ENCODE data around the gene CCDC93.
"Not testable (repeated sequence)": the region's sequence is repeated elsewhere in the genome, so short reads cannot be mapped to it uniquely, and the experiment has no call there.

CCDC93 gene

DNA sequence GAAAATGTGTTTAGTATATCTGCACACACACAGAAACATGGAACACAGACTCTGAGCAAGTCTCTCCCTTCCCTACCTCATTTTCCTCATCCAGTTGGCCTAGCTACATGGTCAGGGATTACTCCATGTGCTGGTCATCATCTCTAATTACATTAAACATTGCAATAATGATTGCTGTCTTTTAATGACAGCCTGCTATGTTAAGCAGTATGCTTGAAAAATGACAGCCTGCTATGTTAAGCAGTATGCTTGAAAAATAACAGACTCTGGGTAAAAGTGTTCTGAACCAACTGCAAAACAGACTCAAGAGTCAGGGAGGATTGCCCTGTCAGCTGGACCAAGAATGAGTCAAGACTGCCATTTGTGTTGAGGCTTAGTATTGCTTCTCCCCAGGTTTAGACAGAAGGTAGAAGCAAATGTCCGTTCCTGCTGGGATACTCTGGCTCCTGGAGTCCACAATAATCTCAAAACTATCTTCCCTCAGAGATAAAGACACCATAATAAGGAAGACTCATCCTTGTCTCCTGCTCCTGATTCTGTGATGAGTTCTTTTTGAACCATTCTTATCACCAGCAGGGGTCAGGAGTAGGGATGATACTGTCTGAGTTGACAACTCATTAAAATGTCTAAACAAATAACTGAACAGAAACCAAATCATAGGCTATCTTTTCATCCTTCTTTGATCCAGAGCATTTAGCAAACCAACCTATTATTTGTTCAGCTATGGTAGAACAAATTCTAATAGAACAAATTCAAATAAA lies 57.7 kb downstream of the CCDC93 start:
- no peak for DNase-seq (ENCODE audit: low spot score)

DNA sequence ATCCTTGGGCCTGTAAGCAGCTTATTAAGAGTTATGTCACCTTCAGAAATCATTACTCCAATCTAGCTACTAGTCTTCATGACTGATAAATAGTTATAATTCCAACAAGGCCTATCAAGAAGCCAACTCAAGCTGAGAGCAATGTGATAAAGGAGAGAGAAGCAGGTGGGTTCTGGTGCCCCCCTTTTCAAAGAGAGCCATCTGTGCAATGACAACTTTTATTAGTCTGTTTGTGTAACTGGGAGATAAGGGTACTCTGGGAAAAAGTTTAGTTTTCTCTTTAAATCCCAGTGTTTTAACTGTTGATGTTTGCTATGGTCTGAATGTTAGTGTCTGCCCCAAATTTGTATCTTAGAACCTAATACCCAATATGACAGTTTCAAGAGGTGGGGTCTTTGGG lies 60.6 kb downstream of the CCDC93 start:
- DNase-seq (ENCODE audit: low spot score), result no peak

GRCh38 chr2:117952701-117953100 lies 61.2 kb downstream of the CCDC93 start:
- no peak for DNase-seq (ENCODE audit: low spot score)

GRCh38 chr2:117952228-117952627 lies 61.6 kb downstream of the CCDC93 start:
- DNase-seq (ENCODE audit: low spot score), result no peak

DNA sequence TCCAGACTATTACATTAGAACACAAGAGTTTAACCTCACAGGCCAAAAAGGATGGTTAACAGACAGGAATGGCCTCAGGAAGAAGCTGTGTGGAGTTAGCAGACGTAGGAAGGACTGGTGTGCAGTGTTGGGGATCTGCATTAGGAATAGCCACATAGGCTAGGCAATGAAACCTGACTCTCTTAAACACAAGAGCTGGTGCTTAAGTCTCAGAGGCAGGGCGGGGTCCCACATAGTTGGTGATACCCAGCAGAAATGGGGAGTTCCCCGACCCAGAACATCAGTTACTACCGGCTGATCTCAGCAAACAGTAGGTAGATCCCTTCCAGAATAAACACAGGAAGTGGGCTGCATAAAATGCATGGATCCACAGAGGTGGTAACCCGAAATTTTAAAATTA lies 64.1 kb downstream of the CCDC93 start:
- DNase-seq (ENCODE audit: low spot score), result no peak

DNA sequence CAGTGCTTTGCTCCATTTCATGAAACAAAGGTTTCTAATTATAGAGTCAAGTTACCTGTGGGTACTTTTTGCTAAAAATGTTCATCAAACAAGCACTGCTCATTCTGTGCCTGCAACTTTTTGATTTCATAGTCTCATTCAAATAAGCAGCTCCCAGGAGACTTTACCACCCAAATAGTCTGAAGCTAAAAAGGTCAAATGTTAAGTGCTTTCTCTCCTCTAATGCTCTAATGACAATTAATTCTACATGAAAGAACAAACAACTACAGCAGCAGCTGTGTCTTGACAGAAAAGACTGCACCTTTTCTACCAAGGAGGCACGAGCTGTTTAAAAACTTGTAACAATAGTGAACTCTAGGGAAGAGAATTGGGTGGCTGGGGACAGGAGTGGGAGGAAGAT lies 65.3 kb downstream of the CCDC93 start:
- DNase-seq (ENCODE audit: low spot score), result no peak

GRCh38 chr2:117945296-117945695 lies 68.6 kb downstream of the CCDC93 start:
- DNase-seq (ENCODE audit: low spot score), result no peak

GRCh38 chr2:117944816-117945215 lies 69.1 kb downstream of the CCDC93 start:
- no peak for DNase-seq (ENCODE audit: low spot score)

DNA sequence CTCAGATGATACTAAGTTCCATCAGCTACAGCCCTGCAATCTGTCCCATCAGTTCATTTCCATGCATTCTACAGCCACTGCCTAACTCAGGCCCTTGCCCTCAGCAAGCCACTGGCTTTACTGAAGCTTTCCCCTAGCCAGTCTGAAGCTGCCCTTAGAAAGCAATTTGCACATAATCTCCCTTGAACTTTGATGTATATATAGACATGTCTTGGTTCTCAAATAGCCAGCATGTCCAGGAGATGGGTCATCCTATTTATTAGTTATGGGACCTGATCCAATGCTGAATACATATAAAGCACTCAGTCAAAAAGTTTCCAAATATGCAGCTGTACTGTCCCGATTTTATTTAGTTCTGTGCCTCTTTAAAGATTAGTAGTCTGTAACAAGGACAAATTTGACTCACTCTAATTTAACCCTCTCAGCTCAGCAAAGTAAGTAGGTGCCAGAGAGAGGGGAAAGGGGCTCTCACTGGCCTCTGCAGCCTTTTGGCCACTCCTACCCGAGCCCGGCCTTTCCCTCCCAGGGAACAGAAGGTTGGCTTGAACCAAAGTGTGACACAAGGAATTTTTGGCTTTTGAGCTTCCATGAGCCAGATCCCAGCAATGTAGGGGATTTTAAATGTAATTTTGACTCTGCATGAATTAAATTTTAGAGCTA lies 70.7 kb downstream of the CCDC93 start:
- DNase-seq (ENCODE audit: low spot score), result peak; percentile 13

DNA sequence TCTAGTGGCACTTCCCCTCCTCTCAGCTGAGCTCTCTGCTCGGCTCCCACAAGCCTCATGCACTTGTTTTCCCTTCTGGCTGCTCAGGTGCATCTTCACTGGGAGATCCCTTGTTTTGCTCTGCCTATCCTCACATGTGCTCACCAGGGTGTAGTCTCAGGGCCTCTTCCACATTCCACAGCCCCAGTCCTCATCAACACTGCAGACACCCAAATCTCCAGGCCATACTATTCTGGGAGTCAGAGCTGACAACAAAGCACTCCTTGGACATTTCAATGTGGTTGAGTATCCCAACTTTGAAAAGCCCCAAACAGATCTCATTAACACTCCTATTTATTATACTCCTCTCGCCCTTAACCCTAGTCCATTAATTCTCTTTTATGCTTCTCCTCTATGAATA lies 71.3 kb downstream of the CCDC93 start:
- DNase-seq (ENCODE audit: low spot score), result no peak

DNA sequence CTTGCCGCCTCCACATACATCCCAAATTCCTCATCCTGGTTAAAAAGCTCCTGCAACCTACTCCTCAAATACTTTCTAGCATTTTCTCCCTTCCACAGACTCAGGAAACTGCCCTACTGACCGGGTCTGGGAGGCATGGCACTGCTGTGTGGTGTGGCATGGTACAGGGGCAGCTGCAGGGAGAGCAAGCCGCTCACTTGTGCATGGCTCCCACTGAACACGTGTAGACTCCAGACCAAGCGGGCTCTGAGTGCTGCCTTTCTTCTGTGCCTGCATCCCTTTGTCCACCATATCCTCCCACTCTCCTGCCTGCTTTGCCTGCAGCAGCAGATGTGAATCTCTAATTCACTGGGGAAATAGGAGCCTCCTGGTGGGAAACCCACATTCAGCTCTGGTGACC lies 72.2 kb downstream of the CCDC93 start:
- DNase-seq (ENCODE audit: low spot score), result no peak

- no peak for DNase-seq (ENCODE audit: low spot score)
Observed at GRCh38 chr2:117940436-117940835, 73.4 kb downstream of the CCDC93 start.

DNA sequence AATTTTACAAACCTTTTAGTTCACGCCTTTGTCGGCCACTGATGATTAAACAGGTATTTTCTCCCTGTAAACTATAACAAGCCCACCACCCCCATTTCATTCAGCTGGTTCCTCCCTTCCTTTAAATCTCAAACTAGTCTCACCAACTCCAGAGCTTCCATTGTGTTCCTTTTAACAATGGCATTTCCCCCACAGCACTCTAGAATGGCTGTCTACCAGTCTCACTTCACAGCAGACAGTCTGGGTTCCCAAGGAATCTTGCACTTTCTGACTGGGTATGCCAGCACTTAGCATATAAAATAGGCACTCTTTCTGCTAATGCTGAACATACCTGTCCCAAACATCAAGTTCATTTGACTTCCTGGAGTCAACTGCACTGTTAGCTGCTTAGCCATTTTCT lies 75.3 kb downstream of the CCDC93 start:
- no peak for DNase-seq (ENCODE audit: low spot score)

GRCh38 chr2:117936871-117937428 lies 76.9 kb downstream of the CCDC93 start:
- no peak for DNase-seq (ENCODE audit: low spot score)

DNA sequence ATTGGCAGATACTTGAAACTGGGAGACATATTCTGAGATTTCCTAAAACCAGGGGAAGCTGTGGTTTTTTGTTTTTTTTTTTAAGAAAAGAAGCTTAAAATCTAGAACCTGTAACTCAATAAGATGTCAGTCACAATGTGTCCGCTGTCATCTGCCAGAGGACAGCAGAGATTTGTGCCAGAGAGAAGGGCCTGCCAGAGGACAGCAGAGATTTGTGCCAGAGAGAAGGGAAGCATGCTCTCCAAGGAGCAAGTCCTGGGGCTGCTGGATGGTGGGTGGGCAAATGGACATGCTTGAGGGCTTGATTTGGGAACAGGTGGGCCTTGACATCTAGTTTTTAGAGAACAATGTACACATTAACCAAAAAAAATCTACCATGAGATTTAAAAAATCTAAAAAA lies 77.9 kb downstream of the CCDC93 start:
- no peak for DNase-seq (ENCODE audit: low spot score)

DNA sequence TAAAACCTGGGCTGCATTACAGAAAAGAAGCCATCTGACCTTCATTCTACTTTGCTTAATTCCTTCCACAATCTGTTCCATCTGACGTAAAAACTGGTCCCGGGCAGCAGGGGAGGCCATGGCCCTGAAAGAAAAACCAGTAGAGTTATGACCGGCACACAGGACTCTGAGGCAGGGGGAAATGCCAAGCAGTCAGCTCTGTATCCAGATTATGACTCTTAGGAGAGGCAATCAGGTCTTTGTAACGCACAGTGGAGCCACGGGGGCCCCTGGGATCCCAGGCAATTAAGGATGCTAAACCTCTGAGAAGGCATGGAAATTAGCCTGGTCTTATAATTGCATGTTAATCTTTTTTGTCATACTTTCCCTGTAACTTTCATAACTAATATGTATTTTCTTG lies 78.4 kb downstream of the CCDC93 start:
- DNase-seq (ENCODE audit: low spot score), result no peak

GRCh38 chr2:117933884-117934354 lies 80.0 kb downstream of the CCDC93 start:
- no peak for DNase-seq (ENCODE audit: low spot score)

DNA sequence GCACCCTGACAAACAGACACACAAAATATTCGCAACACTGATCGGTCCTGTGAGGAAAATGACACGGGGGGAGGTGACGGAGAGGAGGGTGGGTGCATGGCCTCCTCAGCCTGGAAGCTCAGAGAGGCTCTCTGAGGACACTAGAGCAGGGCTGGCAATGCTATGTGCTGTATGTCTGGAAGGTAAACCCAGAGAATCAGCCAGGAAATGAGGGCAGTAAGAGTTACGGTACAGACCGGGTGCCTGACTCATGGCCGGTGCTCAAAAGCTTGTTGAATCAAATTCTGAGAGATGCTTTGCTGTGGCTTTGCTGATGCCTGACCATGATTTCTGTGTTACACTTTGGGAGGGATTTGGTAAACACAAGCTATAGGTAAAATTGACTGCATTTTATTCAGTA lies 81.9 kb downstream of the CCDC93 start:
- DNase-seq (ENCODE audit: low spot score), result no peak

GRCh38 chr2:117931266-117931665 lies 82.6 kb downstream of the CCDC93 start:
- DNase-seq (ENCODE audit: low spot score), result no peak

GRCh38 chr2:117930775-117931174 lies 83.1 kb downstream of the CCDC93 start:
- no peak for DNase-seq (ENCODE audit: low spot score)

DNA sequence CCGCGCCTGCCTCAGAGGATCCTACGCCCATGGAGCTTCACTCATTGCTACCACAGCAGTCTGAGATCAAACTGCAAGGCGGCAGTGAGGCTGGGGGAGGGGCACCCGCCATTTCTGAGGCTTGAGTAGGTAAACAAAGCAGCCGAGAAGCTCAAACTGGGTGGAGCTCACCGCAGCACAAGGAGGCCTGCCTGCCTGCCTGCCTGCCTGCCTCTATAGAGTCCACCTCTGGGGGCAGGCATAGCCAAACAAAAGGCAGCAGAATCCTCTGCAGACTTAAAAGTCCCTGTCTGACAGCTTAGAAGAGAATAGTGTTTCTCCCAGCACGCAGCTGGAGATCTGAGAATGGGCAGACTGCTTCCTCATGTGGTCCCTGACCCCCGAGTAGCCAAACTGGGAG lies 90.4 kb downstream of the CCDC93 start:
- not testable (repeated sequence) for DNase-seq (ENCODE audit: low spot score)

DNA sequence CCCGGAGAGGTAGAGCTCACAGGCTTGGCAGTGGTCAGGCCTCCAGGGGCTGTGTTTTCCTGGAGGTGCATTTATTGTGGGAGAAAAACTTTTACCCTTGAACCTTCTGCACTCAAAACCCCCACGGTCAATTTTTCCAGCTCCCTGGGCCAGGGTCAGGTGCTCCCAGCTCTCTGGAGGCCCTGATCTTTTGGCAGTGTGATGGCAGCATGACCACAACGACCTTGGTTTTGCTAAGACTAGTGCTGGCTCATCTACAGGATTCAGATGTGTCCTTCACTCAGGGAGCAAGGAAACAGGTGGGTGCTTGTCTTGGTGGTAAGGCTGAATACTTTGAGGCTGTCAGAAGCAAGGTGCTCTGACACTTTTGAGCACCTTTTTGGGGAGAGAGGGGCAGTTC lies 92.3 kb downstream of the CCDC93 start:
- no peak for DNase-seq (ENCODE audit: low spot score)

- DNase-seq (ENCODE audit: low spot score), result no peak
Observed at GRCh38 chr2:117918608-117919007, 95.3 kb downstream of the CCDC93 start.
